NCI-H524 (cell line): ENCODE results near the gene NINJ2.
"Not testable (repeated sequence)": the region's sequence is repeated elsewhere in the genome, so short reads cannot be mapped to it uniquely, and the experiment has no call there.

Source experiments
- DNase-seq, 2 experiments: peaks; one replicate each; lab custom pipeline; 2025; lab: John Stamatoyannopoulos, UW

The NINJ2 gene

GRCh38 chr12:663293-663871, at the start of gene NINJ2:
Gene NINJ2 (minus strand): TSS chr12:663445. CDS start chr12:663360, 85 bp downstream.
- no peak for DNase-seq

- DNase-seq, result peak in 1 of 2 experiments; percentile 8
These were observed 49.1 kb upstream of the NINJ2 start for GRCh38 chr12:712172-712863.

- DNase-seq, result no peak
These were observed 46.3 kb upstream of the NINJ2 start for GRCh38 chr12:709455-710020.

GRCh38 chr12:708084-708483, 44.8 kb upstream of the NINJ2 start:
- DNase-seq, result not testable (repeated sequence)

GRCh38 chr12:704516-705242, 41.4 kb upstream of the NINJ2 start:
- no peak for DNase-seq

GRCh38 chr12:701896-702539, 38.8 kb upstream of the NINJ2 start:
- no peak for DNase-seq

- DNase-seq, result no peak
These were observed 36.8 kb upstream of the NINJ2 start for GRCh38 chr12:700016-700415.

- not testable (repeated sequence) for DNase-seq
These were observed 35.0 kb upstream of the NINJ2 start for GRCh38 chr12:698222-698621.

GRCh38 chr12:697481-697880, 34.2 kb upstream of the NINJ2 start:
- DNase-seq, result no peak

- no peak for DNase-seq
These were observed 31.7 kb upstream of the NINJ2 start for GRCh38 chr12:694734-695503.

GRCh38 chr12:693934-694533, 30.8 kb upstream of the NINJ2 start:
- DNase-seq, result no peak

GRCh38 chr12:692274-692673, 29.0 kb upstream of the NINJ2 start:
- no peak for DNase-seq

GRCh38 chr12:690466-690865, 27.2 kb upstream of the NINJ2 start:
- DNase-seq, result no peak

- DNase-seq, result no peak
These were observed 22.1 kb upstream of the NINJ2 start for GRCh38 chr12:685388-685787.

GRCh38 chr12:684416-684815, 21.2 kb upstream of the NINJ2 start:
- no peak for DNase-seq

GRCh38 chr12:681568-682256, 18.5 kb upstream of the NINJ2 start:
- DNase-seq, result no peak

GRCh38 chr12:678747-679712, 15.8 kb upstream of the NINJ2 start:
- no peak for DNase-seq

- DNase-seq, result no peak
These were observed 12.3 kb upstream of the NINJ2 start for GRCh38 chr12:675562-675961.

- no peak for DNase-seq
These were observed 11.1 kb upstream of the NINJ2 start for GRCh38 chr12:674272-674781.
